HT-29 (cell line): ENCODE measurements around the gene MEGF11. TPM values are rescaled to one million over a fixed set of nuclear protein-coding genes. Genes with fewer than 3 reads are reported as not detected.

Experiments used
- DNase-seq: peaks from one replicate; pipeline ENCODE4 v3.0.0-alpha.2; 2015; ENCODE audit warnings: low spot score
- total RNA-seq: library from RNA; depleted of rRNA; stranded (reverse); fragments of >200 nt; shearing (Covaris generic); gene quantifications from 2 replicates; pipeline ENCODE4 v1.2.3, GENCODE V29; 2014

Gene MEGF11
- total RNA-seq, 1 experiment from 2014 or later, result 0.51 TPM

DNA sequence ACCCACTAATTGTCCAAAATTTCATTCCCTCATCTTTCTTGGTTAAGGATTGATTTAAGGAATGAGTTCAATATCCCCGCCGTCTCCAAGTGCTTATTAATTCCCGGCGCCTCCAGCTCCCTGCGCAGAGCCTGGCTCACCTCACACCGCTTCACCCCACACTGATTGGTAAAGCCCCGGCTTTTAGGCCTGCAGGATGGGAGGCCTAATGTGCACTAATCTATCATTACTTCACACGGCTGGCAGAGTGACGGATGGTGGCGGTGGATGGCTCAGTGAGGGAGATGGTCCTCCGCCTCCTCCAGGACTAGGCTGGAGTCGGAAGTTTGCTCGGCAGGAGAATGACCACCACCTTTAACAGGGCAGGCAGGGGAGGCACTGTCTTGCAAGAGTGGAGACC lies 81.7 kb downstream of the MEGF11 start:
- no peak for DNase-seq

DNA sequence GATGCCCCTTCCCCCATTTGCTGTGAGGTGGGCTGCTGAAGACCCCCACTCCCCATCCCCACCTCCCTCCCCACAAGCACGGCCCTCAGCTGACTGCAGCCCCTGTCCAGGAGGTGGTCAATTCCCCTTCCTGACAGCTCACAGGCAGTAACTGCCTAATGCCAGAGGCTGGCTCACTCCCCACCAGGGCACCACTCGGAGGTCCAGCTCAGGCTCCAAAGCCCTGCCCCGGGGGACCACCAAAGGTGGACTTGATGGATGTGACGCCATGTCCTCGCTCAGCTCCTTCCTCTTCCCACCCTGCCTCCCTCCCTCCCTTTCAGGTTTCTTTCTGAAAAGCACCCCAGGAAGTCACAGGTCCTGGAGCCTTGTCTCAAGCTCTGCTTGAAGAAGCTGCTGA lies 82.8 kb downstream of the MEGF11 start:
- DNase-seq, result no peak

- DNase-seq, result no peak
Measured at GRCh38 chr15:66170042-66170441, 83.5 kb downstream of the MEGF11 start.

DNA sequence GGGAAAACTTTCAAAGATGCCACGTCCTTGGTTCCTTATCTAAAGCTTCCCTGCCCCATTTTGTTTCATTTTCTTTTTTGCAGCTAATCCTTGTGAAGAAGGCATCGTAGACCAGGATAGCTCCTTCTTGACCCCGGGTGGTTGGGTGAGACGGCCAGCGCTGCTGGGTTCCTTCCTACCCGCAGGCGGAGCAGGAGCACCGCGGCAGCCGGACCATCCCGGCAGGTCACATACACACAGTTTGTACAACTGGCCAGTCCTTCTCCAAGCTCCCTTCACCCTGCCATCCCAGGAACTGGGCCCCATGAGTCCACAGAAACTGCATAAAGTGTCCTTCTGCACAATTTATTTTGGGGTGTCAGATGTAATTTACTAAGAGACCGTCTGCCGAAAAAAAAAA lies 83.9 kb downstream of the MEGF11 start:
- DNase-seq, result no peak

DNA sequence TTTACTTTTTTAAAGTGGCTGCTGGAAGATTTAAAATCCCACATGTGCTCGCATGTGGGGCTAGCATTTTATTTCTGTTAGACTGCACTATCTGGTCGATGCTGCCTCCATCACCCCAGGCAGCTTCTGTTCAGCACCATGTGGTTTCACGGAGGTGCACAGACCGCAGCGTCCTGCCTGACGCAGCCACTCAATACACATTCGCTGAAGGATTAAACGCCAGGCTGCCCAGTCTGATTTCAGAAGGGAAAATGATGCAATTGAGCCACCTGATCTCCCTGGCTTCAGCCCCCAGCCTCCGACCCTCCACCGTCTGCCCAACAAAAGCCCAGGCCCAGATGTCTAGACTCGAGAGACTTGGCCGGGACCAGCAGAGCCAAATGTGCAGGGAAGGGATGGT lies 84.5 kb downstream of the MEGF11 start:
- DNase-seq, result no peak

DNA sequence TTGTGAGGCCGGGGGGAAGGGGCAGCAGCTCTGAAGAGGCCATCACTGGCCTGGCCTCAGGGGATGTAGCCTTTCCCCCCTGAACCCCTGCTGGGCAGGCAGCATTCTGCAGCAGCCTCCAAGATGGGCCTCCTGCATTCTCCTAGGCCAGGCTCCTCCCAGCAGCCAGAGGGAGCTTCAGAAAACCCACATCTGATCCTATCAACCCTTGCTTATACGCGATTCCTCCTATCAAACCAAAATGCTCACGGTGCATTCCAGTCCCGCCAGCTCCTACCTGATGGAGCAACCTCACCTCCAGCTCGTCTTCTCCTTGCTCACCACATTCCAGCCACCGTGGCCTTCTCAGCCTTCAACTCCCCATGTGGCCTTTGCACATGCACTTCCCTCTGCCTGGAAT lies 85.7 kb downstream of the MEGF11 start:
- no peak for DNase-seq

DNA sequence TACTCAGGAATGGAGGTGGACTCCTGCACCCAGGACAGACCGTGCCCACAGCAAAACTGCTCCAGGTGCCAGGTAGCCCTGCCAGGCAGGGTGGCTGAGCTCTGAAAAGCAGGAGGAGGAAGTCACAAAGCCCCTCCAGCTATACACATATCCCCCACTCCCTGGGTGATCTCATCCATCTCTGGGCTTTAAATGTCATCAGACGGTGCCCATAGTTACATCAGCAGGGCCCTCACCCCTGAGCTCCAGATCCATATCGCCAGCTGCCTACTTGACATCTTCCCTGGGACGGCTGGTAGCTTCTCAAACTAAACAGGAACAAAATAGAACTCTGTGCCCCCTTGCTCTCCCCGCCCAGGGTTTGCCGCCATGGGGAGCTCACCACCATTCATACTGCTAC lies 87.7 kb downstream of the MEGF11 start:
- no peak for DNase-seq

DNA sequence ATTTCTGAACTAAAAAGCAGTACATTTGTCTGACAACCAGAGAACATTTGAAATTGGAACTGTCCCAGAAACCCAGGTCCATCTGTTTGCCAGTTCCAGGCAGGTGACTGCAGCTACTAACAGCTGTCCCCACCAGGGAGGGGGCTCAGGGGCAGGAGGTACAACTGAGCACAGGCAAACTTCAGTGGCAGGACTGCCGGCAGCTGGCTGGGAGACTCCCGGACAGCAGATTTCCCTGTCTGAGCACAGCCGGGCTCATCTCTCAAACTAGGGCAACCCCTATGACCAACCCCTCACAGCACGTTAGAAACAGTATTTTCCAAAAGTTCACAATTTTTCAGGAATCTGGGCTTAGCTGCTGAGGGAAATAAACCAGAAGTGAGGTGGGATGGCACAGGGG lies 88.8 kb downstream of the MEGF11 start:
- no peak for DNase-seq

DNA sequence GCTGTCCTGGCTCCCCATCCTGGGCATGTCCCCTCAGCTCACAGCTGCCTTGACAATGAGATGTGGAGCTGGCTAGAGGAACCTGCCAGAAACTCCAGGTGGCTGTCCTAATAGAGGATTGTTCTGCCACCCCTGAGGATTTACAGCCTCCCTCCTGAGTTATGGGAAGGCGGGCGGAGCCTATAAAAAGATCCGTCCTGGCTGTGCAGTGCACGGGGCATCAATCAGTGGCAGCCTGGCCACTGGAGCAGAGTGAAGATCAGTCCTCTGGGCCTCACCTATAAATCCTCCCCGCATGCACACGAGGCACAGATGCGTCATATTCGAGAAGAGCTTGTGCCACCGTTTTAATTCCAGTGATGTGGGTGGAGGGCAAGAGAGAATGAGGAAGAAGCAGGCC lies 90.0 kb downstream of the MEGF11 start:
- DNase-seq, result no peak

GRCh38 chr15:66162286-66162685 lies 91.3 kb downstream of the MEGF11 start:
- no peak for DNase-seq

DNA sequence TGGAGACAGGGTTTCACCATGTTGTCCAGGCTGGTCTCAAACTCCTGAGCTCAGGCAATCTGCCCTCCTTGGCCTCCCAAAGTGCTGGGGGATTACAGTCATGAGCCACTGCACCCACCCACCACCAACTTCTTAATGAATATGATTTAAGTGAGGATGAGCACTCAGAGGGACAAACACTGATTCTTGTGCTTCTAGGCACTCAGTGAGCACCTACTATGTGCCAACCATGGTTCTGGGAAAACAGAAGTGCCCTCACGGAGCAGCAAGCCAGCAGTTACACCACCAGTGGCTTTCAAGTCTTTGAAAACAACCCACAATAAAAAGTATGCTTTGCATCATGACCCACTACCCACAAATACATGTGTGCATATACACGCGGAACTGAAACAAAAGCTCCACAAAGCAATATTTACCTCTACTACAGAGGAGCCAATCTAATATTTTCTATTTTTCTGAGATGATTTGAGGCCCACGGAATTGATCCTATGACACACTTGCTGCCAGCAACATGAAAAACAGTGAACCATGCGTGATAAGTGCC lies 91.9 kb downstream of the MEGF11 start:
- DNase-seq, result no peak

- no peak for DNase-seq
Measured at GRCh38 chr15:66161108-66161507, 92.4 kb downstream of the MEGF11 start.

GRCh38 chr15:66157507-66157906 lies 96.0 kb downstream of the MEGF11 start:
- DNase-seq, result no peak

GRCh38 chr15:66156310-66156975 lies 97.1 kb downstream of the MEGF11 start:
- no peak for DNase-seq

GRCh38 chr15:66155065-66155464 lies 98.5 kb downstream of the MEGF11 start:
- DNase-seq, result no peak

DNA sequence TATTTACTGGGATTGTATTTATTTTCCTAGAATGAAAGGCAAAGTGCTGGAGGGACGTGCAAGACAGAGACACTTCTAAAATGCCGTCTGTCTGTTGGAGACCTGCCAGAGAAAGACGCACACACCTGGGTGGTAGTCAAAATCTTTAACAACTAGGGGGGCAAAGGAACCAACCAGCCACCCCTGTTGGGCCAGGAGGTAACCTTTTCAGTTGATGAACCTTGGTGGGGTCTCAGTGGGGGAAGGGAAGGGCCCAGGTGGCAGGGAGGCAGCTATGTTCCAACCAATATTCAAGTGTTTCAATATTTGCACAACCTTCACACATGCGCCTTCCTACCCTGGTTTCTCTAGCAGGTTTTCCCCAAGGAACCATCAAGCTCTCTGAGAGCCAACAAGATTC lies 99.0 kb downstream of the MEGF11 start:
- no peak for DNase-seq

- DNase-seq, result no peak
Measured at GRCh38 chr15:66153549-66154415, 99.8 kb downstream of the MEGF11 start.

DNA sequence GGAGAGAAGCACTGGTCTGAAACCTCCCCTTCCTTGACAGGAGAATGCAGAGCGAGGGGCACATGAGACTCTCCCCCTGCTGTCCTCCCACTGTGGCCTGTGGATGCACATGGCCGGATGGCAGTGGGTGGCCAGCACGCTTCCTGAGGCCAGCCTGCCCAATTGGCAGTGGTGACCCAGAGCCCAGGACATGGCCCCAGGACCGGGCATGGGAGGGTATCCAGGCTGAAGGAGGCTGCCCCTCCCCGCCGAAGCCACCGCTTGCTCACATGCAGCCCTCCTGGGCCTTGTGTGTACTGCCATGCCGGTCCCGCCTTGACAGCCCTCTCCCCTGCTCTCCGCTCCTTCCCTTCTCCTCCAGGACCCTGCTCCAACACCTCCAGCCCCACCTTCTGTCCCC lies 100.9 kb downstream of the MEGF11 start:
- no peak for DNase-seq

DNA sequence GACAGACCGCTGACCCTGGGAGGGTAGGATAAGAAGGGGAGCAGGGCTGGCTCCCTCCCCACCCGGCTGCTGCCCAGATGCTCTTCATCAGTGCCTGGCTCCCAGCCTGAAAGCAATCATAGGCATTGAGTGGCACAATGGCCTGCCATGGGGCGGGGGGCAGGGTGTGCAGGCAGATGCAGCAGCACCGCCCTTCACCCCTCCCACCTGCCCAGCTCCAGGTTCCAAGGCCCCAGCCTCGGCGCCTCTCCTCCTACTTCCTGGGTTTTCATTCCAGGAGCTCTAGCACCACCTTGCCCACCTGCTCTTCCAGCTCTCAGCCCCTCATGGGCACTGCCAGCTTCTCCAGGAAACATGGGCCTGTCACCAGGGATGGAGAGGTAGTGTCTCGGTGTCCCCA lies 101.7 kb downstream of the MEGF11 start:
- peak; percentile 24 for DNase-seq

DNA sequence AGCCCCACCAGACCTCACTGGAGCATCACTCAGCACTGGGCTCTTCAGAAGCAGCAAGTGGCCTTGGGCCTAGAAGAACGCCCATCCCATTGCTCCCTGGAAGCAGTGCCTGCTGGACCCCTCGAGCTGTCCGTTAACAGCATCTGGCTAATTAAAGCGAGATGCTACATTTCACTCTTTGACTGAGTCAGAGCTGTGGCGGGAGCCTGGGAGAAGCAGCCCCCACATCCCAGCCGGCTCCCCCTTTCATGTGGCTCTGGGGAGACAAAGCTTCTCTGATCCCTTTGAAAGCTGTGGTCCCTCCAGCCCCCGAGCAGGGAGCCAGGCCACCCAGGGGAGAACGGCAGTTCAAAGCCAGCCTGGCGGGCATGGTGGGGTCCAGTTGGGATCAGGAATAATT lies 103.7 kb downstream of the MEGF11 start:
- DNase-seq, result no peak

DNA sequence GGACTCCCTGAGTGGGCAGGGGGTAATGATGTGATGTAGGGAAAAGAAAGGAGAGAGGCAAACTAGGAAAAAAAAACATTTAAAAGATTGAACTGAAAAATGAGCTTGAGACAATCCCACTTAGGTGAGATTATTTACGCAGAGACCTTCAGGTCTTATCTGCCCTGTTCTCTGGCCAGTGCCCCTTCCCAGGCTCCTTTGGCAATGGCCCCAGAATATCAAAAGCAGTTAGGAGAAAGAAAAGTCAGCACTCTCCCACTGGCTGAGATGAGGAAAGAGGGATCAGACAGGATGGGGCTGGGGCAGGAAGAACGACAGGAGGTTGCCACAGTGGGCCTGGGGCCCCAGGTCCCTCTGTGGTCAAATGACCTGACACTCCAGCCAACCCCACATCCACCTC lies 105.4 kb downstream of the MEGF11 start:
- no peak for DNase-seq

- DNase-seq, result no peak
Measured at GRCh38 chr15:66147440-66147839, 106.1 kb downstream of the MEGF11 start.

DNA sequence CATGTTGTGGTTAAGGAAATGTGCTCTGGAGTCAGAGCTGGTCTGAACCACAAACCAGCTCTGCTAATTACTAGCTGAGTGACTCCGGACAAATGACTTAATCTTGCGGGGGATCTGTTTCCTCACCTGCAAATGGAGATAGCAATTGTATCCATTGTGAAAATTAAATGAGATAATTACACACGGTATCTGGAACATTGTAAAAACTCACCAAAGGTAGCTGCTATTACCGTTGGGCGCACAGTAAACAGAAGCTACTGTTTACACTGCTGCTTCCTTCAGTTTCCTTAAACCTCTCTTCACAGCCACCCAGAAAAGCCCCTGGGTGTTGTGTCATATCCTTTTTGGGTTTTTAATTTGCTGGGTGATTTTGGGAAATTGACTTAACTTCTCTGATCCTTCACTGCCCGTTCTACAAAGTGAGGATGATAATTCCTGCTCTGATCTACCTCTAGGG lies 107.8 kb downstream of the MEGF11 start:
- DNase-seq, result no peak
